Measurements from ENCODE around the gene POLR2J3.
"Not testable (repeated sequence)": the region's sequence is repeated elsewhere in the genome, so short reads cannot be mapped to it uniquely, and the experiment has no call there.

POLR2J3 gene

DNA sequence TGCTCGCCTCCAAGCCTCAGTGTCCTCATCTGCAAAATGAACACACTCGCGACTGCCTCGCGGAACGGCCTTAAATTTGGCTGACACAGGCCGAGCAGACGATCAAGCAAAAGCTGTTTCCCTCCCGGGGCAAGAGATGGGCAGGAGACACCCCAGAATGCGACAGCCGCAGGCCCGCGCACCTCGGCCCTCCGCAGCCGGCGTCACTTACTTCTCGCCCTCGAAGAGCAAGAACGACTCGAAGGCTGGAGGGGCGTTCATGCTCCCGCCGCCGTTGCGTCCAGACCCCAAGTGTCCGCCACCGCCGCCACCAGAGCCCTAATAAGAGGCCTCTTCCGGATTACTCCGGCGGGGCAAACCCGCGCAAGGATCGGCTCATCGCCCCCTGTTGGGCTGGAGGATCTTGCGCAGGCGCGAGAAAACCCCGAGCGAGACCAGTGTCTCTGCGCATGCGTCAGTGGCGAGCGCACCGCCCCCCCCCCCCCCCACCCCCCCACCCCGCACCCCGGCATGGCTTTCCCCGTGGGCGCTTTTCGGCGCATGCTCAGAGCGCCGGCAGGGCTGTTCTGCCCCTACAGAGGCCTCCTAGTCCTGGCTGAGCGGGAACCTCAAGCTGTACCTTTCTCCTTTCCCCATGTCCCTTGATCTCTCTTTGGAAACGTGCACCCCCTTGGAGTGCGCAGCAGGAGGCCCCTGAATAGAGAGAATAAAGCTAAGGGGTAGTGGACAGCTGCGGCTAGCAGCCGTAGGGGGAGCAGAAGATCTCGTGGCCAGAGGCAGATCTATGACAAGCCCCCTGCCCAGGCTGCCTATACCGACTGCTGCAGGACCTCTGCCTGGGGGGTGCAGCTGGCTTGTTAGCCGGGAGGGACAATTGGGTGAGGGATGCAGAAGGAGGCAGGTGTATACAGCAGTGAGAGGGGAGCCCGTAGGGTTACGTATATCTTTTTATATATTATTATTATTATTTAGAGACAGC lies at the start of gene POLR2J3:
POLR2J3 (minus strand) TSS at position 323 of the 979 bp plus-strand sequence; CDS start at position 261, 62 bp downstream.
- not testable (repeated sequence) for DNase-seq

DNA sequence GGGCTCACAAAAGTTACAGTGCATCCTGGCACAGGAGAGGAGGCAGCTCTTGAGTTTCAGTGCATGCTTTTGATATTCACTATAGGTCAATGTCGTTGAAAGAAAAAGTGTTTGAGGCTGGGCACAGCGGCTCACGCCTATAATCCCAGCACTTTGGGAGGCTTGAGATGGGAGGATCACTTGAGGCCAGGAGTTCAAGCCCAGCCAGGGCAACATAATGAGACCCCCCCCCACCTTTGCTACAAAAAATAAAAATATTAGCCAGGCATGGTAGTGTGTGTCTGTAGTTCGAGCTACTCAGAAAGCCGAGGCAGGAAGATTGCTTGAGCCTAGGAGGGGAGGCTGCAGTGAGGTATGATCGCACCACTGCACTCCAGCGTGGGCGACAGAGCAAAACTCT lies 45.7 kb upstream of the POLR2J3 start:
- DNase-seq = not testable (repeated sequence)

DNA sequence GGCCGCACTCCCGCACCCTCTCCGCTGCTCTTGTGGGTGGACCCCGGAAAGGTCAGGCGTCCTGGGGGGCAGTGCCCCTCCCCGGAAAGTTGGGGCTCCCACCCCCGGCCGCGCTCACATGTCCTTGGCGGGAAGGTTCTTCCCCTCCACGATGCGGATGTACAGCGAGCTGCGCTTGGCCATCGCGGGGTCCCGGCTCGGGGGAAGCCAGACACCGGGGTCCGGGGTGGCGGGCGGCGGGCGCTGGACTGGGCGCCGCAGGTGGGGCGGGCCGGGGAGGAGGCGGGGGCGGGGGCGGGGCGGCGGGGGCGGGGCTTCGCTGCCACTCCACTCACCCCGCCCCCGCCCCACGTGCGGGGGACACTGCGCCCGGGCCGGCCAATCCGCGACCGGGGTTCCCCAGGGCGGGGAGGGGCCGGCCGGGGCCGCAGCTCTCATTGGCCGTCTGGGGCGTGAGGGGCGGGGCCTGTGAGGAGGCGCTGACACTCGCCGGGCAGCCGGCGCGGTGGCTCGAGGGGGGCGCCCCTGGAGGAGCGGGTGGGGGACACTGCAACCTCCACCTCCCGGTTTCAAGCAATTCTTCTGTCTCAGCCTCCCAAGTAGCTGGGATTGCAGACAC lies 44.2 kb upstream of the POLR2J3 start, which contains the start of gene RASA4:
RASA4 (minus strand) TSS at position 250 of the 619 bp plus-strand sequence; CDS start at position 183, 67 bp downstream.
- DNase-seq = not testable (repeated sequence)

DNA sequence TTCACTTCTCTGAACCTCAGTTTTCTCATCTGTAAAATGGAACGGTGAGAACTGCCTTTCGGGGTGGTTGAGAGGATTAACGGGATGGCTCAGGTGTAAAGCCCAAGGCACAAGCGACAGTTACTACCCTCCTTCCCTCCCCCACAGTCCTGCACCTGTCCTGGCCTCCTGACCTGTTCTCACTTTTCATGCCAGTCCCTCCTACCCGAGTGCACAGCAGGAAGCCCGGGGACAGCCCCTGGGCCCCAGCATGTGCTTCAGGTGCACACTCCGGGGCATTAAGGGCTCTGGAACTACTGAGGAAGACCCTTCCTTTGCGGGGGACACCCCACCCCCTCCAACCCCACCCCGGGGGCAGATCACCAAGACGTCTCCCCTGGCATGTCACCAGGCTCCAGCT lies 43.5 kb upstream of the POLR2J3 start:
- not testable (repeated sequence) for DNase-seq

DNA sequence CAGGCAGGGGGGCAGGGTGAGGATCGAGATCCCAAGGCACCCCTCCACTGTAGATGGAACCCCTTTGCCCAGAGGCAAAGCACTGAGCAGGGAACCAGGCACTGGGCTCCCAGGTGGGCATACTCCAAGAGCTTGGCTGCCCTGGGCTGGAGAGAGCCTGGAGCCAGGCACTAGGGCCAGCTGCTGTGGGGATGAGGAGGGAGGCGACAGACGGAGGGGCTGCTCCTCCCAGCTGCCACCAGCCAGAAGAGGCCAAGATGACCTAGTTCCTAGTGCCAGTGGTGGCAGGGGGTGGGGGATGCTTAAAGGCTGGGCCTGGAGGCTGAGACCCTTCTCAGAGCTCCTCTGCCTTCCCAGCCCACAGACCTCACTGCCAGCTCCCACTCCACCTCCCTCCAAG lies 42.5 kb upstream of the POLR2J3 start:
- not testable (repeated sequence) for DNase-seq

DNA sequence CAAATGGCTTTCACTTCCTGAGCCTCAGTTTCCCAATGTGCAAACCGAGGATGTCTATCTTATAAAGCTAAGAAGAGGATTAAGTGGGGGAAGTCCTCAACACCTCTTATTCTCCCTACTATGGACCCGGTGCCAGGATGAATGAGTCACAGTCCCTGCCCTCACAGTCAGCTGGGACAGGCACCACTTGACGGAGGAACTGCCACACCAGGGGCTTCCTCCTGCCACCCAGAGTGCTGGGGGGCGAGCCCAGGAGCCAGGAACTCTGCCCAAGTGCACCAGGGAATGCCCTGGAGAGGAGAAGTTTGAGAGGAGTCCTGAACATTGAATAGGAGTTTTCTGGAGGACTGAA lies 41.9 kb upstream of the POLR2J3 start:
- not testable (repeated sequence) for DNase-seq

DNA sequence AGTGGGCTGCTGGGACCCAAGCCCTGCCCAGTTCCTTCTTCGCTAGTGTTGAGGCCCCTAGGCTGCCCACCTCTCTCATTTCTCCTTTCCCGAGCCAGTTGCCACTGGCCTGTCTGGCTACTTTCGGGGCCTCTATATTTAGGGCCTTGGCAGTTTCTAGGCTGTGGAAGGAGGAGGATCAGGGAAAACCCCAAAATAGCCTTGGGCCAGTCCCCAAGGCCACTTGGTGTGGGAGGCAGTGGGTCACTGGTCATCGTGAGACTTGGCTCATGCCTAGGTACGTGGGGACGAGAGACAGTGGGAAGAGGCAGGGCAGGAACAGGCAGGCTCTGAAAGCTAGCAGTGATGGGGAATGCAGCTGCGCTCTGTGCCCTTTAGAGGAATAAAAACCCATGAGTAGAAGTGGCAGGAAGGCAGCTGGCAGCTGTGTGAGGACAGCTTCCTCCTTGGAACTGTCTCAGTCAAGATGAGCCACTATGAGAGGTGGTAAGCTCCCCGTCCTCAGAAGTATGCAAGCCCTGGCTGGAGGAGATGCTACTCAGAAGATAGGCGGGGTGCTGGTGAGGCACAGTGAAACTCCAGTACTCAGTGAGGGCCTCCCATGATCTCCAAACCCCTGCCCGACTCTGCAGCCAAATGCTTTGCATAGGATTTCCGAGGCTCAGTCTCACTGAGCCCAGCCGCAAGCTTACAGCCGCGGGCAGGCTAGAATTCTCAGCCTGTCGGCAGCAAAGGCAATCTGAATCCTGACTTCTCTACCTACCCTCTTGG lies 41.4 kb upstream of the POLR2J3 start:
- not testable (repeated sequence) for DNase-seq

DNA sequence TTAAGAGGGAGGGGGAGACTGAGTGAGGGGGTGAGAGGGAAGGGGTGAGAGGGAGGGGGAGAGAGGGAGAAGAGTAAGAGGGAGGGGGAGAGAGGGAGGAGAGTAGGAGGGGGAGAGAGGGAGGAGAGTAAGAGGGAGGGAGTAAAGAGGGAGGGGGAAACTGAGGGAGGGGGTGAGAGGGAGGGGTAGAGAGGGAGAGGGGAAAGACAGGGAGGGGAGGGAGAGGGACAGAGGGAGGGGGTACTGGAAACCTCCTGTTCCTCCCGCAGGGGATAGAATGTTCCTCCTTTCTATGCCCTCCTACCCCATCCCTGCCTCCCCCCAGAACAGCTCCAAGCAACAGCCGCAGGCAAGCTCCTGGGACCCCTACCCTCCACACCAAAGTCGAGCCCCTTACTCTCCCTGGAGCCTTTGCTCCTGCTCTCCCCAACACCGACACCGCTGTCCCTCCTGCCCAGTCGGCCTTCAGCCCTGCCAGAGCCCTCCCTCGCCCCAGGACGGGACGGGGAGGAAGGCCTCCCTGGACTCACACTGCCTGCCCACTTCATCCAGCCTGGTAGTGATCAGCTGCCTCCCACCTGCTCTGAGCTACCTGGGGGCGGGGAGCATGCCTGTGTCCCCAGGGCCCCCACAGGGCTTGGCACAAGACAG lies 39.4 kb upstream of the POLR2J3 start:
- DNase-seq = not testable (repeated sequence)

DNA sequence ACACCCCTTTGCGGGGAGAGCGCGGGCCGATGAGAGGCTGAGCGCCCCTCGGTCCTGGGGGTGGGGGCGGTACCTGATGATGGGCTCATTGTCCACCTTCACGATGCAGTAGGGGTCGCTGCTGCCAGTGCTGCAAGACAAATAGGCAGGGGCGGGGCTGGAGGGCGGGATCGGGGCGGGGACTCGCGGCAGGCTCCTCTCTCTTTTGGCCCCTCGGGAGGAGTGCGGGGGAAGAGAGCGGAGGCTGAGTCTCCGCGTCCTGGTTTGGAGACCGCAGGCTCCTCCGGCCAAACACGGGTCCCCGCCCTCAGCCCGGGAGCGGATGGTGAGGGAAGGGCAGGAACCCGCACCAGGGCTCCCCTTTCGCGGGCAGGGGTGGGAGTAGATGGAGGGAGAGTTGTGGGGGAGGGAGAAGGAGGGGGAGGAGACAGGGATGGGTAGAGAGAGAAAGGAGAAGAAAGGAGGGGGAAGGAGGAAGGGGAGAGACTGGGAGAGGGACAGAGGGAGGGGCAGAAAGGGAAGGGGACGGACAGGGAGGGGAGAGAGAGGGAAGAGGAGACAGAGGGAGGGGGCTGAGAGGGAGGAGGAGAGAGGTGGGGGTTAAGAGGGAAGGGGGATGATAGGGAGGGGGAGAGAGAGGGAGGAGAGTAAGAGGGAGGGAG lies 38.8 kb upstream of the POLR2J3 start:
- DNase-seq = not testable (repeated sequence)

DNA sequence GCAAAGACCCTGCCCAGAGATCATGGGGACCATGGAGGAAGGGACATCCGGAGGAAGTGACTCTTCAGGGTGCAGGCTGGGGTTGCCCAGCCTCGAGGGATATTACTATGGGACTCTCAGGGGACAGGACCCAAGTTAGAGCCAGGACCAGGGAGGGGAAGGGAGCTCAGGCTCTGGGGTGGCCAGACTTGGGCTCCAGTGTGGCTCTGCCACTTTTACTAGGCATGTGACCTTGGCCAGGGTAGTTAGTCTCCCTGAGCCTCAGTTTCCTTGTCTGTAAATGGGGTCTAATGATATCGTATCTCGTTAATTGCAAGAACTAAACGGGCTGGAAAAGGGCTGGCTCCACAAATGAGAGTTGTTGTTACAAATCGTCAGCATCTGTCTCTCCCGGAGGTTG lies 38.1 kb upstream of the POLR2J3 start:
- not testable (repeated sequence) for DNase-seq

DNA sequence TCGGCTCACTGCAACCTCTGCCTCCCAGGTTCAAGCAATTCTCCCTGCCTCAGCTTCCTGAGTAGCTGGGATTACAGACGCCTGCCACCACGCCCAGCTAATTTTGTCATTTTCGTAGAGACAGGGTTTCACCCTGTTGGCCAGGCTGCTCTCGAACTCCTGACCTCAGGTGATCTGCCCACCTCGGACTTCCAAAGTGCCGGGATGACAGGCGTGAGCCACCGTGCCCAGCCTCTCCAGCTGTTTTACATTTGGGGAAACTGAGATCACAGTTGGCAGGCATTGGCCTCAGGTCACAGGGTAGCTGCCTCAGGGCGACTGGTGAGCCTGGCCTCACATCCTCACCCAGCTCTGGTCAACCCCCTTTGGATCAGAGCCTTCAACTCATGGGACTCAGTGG lies 37.4 kb upstream of the POLR2J3 start:
- not testable (repeated sequence) for DNase-seq

DNA sequence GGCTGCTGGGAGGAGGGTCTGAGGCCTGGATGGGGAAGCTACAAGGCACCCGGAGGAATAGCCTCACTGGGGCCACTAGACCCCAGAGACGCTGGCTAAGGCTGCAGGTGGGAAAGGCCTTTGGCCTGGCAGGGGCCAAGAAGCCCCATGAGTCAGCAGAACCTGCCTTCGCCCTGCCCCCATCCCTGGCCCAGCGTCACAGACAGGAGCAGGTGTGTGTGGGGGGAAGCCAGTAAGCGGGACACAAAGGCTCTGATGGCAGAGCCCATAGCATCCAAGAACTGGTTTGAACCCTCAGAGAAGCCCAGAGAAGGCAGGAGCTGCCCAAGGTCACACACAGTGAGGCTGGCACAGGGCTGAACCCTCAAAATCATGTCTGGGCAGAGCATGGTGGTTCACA lies 34.5 kb upstream of the POLR2J3 start:
- DNase-seq = not testable (repeated sequence)

DNA sequence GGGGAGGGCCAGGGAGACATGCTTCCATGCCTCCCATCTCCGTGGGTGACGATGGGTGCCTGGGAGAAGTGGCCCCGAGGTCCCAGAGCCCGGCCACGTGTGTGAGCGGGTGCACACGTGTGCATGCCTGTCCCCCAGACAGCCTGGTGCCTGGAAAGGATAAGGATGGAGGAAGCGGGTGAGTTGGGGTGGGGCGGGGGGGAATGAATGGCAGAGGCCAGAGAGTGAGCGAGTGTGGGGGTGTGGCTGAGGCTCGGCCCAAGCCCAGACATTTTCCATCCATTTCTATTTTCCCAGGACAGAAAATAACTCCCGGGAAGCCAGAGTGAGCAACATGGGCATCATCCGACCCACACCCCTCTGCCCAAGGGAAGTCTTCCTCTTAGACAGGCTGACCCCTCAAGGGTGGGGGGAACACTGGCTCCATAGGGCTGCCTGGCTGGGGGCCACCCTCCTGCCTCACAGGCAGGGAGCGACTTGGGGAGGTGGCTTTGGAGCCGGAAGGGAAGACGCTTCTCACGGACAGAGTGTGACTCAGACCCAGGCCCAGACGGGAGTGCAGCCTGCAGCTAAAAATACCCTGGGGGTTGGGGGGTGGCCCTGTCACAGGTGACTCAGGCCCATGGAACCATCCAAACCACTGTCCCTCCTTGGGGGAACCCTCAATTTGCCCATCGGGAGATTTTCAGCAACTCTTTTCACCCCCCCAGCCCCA lies 32.2 kb upstream of the POLR2J3 start:
- DNase-seq = not testable (repeated sequence)

DNA sequence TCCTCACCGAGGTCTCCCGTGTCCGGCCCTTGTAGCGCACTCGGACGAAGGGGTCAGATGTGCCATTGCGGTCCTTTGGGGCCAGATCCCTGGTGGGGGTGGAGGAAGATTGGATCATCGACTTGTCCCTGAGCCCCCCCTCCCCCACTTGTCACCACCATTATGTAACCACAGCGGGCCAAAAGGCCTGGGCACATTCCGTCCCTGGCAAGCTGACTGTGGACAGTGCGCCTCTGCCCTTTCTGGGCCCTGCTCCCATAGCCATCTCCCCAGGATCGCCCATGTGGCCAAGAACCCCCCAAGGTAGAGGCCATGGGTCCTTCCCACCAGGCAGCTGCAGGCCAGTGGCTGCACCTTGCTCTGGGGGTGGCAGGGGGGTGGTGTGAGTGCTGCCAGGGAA lies 29.9 kb upstream of the POLR2J3 start:
- DNase-seq = not testable (repeated sequence)

DNA sequence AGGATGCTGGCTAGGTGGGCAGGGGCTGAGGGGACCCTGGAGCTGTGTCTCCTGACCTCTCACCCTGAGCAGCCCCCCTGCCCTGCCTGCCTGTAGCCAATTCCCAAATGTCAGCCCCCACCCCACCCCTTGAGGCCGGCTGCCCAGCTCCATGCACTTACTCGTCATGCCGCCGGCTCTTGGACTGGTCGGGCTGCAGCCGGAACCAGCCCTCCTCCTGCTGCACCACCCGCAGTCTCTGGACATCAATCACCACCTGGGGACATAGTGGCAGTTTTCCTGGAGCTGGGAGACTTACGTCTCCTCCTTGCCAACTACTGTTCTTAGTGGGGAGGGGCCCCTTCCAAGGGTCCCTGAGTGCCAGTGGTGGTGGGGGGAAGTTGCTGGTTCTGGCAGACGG lies 27.3 kb upstream of the POLR2J3 start:
- DNase-seq = not testable (repeated sequence)

DNA sequence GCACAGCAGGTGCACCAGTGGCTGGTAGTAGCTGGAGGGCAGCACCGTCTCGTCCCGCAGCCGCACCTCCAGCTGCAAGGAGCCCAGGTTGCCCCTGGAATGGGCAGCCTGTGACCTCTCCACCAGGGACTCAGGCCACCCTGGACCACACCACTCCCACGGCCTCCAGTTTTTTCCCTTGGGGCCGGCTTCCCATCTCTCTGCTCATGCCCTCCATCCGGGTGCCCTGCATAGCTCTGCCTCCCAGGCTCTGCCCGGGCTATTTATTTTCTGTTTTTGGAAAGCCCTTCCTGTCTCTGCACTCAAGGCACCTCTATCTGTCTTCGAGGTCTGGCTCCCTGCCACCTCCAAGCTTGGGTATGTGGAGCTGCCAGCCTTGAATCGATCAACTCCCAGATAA lies 23.7 kb upstream of the POLR2J3 start:
- DNase-seq = not testable (repeated sequence)

DNA sequence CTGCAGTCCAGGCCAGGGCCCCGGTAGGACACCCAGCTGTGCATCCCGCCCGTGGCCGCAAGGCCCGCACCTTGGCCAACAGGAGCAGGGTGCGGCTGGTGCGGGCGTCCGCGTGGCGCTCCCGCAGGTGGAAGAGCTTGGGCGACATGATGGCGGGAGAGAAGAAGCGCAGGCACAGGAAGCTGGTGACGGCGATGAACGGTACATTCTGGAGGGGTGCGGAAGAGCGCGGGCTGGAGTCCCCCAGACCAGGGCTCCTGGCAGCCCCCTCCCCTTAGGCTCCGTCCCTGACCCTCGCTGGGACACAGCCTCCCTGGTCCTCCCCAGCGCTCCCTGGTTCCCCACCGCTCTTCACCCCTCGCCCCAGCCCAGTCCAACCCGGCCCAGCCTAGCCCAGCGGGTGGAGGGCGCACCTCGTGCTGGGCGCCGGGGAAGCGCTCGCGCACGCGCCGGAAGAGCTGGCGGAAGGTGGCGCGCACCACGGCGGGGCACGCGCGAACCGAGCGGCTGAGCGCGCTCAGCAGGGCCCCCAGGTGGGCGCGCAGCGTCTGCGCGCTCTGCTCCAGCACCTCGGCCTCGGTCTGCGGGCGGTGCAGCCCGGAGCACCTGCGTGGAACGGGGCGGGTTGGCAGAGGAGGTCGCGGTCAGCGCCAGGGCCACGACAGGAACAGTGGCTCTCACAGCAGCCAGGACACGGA lies 21.4 kb upstream of the POLR2J3 start:
- DNase-seq = not testable (repeated sequence)

DNA sequence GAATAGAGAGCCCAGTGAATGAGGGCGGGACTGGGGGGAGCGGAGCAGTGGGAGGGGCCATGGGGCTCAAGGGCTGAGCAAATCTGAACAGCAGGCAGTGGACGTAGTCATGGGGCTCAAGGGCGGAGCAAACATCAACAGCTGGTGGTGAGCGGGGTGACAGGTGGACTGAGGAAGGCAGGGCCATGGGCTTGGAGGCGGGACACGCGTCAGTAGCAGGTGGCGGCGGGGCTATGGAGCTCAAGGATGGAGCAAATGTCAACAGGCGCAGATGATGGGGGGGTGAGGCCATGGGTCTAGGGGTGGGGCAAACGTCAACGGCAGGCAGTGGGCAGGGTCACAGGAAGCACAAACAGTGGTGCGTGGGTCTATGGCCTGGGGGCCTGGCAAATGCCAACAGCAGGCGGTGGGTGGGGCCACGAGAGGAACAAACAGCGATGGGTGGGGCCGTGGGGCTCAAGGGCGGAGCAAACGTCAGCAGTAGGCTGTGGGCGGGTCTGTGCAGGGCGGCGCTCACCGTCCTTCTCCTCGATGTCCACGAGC lies 20.2 kb upstream of the POLR2J3 start:
- not testable (repeated sequence) for DNase-seq

DNA sequence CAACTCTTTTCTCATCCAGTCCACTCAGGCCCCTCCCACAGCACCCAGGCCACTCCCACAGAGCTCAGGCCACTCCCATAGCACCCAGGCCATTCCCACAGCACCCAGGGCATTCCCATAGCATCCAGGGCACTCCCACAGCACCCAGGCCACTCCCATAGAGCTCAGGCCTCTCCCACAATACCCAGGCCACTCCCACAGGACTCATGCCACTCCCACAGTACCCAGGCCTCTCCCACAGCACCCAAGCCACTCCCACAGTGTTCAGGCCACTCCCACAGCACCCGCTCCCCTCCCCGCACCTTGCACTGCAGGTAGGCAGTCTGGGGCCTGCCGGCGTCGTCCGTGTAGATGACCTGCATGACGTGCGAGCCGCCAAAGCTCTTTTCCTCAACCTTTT lies 17.5 kb upstream of the POLR2J3 start:
- DNase-seq = not testable (repeated sequence)

DNA sequence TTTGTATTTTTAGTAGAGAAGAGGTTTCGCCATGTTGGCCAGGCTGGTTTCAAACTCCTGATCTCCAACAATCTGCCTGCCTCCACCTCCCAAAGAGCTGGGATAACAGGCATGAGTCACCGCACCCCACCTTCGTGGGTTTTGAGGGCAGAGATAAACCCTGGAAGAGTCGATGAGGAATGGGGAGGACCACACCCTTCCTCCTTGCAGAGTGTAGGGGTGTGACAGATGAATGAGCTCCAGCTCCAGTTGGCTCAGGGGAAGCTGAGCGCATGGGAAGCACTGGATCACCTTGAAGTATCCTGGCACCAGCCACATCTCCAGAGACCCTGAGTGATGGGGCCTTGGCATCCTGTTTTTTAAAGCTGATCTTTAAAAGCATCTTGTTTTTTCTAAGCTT lies 11.1 kb upstream of the POLR2J3 start:
- not testable (repeated sequence) for DNase-seq

Measured in stimulated activated naive CD4-positive, alpha-beta T cell (primary cell).